IMR-90 (cell line): ENCODE results near the gene CRTC1. TPM values are rescaled to one million over a fixed set of nuclear protein-coding genes. Genes with fewer than 3 reads are reported as not detected.

ENCODE experiments used
- ATAC-seq: fragments of 200-7000 bp; cut with Tn5 transposase; 2 replicates; pipeline ENCODE4 v1.9.1; 2020; ENCODE audit warnings: low read depth, mild to moderate bottlenecking, moderate library complexity
- BruUV-seq: library from RNA; stranded (reverse); fragments of 400-500 nt; replicated peaks from 2 replicates; lab custom pipeline; 2021; lab: Mats Ljungman, UMichigan
- CTCF ChIA-PET: fragments of 300-600 bp; formaldehyde crosslinking; extraction: SDS; loops from one replicate; lab custom pipeline; 2021; ENCODE audit warnings: antibody characterized with exemption; lab: Yijun Ruan, JAX
- POLR2A ChIA-PET: fragments of 300-600 bp; sonication (Branson Sonifier 250); formaldehyde crosslinking; loops from one replicate; lab custom pipeline; 2022; ENCODE audit warnings: antibody characterized with exemption; ENCODE audit not compliant: unreplicated experiment; lab: Charles Lee
- DNase-seq: peaks from one replicate; pipeline ENCODE4 v3.0.0; 2013
- H2AFZ ChIP-seq: replicated peaks from 2 replicates; pipeline ENCODE3; 2013; ENCODE audit warnings: low read length, mild to moderate bottlenecking; ENCODE audit not compliant: poor library complexity
- H2AK5ac ChIP-seq: 2 replicates; pipeline ENCODE4 v1.6.1; 2013; ENCODE audit warnings: low read depth, low read length, inconsistent platforms
- H2AK9ac ChIP-seq: replicated peaks from 2 replicates; pipeline ENCODE3; 2013; ENCODE audit warnings: mild to moderate bottlenecking, low read depth, low read length, moderate library complexity; ENCODE audit not compliant: poor library complexity
- H2BK120ac ChIP-seq: 2 replicates; pipeline ENCODE4 v1.6.1; 2013; ENCODE audit warnings: low read depth, low read length, inconsistent platforms
- H2BK15ac ChIP-seq: 3 replicates; pipeline ENCODE4 v1.6.1; 2013; ENCODE audit warnings: low read depth, low read length, inconsistent platforms
- H2BK20ac ChIP-seq: 2 replicates; pipeline ENCODE4 v1.6.1; 2013; ENCODE audit warnings: low read depth, mild to moderate bottlenecking, inconsistent platforms, low read length, moderate library complexity
- H2BK5ac ChIP-seq: 2 replicates; pipeline ENCODE4 v1.6.1; 2013; ENCODE audit warnings: mild to moderate bottlenecking, low read depth, low read length, inconsistent platforms; ENCODE audit not compliant: poor library complexity, severe bottlenecking
- H3K14ac ChIP-seq: replicated peaks from 2 replicates; pipeline ENCODE4 v1.6.1; 2013; ENCODE audit warnings: low read depth, low read length, inconsistent platforms
- H3K18ac ChIP-seq: 2 replicates; pipeline ENCODE4 v1.6.1; 2013; ENCODE audit warnings: low read depth, low read length, control low read depth
- H3K23ac ChIP-seq: 2 replicates; pipeline ENCODE4 v1.6.1; 2013; ENCODE audit warnings: low read depth, low read length, inconsistent platforms
- H3K27ac ChIP-seq: 2 replicates; pipeline ENCODE4 v1.5.1; 2013; ENCODE audit warnings: mild to moderate bottlenecking, control low read depth, low read length; ENCODE audit not compliant: insufficient read depth
- H3K27me3 ChIP-seq: 2 replicates; pipeline ENCODE4 v1.6.1; 2013; ENCODE audit warnings: low read length; ENCODE audit not compliant: control insufficient read depth, insufficient read depth
- H3K36me3 ChIP-seq: 2 replicates; pipeline ENCODE4 v1.6.1; 2013; ENCODE audit warnings: low read length, mixed read lengths; ENCODE audit not compliant: control insufficient read depth, insufficient read depth
- H3K4ac ChIP-seq: 2 replicates; pipeline ENCODE4 v1.6.1; 2013; ENCODE audit warnings: low read depth, low read length, inconsistent platforms
- H3K4me1 ChIP-seq: 2 replicates; pipeline ENCODE4 v1.6.1; 2013; ENCODE audit warnings: low read length, mixed read lengths; ENCODE audit not compliant: control insufficient read depth, insufficient read depth
- H3K4me2 ChIP-seq: 2 replicates; pipeline ENCODE4 v1.6.1; 2013; ENCODE audit warnings: low read depth, mild to moderate bottlenecking, control low read depth, low read length, moderate library complexity
- H3K4me3 ChIP-seq: 2 replicates; pipeline ENCODE4 v1.5.1; 2013; ENCODE audit warnings: low read depth, mild to moderate bottlenecking, control low read depth, low read length, moderate library complexity; ENCODE audit not compliant: insufficient read depth
- H3K56ac ChIP-seq: 2 replicates; pipeline ENCODE4 v1.6.1; 2013; ENCODE audit warnings: low read length, inconsistent platforms; ENCODE audit not compliant: insufficient read depth; ENCODE audit errors: extremely low read depth
- H3K79me1 ChIP-seq, 2 experiments: 2 replicates each; pipeline ENCODE4 v1.6.1; 2013; ENCODE audit warnings: low read length in 2 of 2, inconsistent platforms in 1 of 2, low read depth in 1 of 2
- H3K9ac ChIP-seq: 2 replicates; pipeline ENCODE4 v1.6.1; 2013; ENCODE audit warnings: low read depth, low read length, control low read depth
- H3K9me1 ChIP-seq: 2 replicates; pipeline ENCODE4 v1.6.1; 2013; ENCODE audit warnings: low read length, inconsistent platforms; ENCODE audit not compliant: insufficient read depth
- H3K9me3 ChIP-seq: 2 replicates; pipeline ENCODE4 v1.6.1; 2013; ENCODE audit warnings: low read length; ENCODE audit not compliant: control insufficient read depth, insufficient read depth
- H4K20me1 ChIP-seq: 2 replicates; pipeline ENCODE4 v1.6.1; 2013; ENCODE audit warnings: low read length, inconsistent platforms; ENCODE audit not compliant: insufficient read depth
- H4K5ac ChIP-seq: 2 replicates; pipeline ENCODE4 v1.6.1; 2013; ENCODE audit warnings: mild to moderate bottlenecking, low read depth, low read length, control low read depth
- H4K8ac ChIP-seq, 2 experiments: 2 replicates each; pipeline ENCODE4 v1.6.1; 2013; ENCODE audit warnings: low read depth in 2 of 2, low read length in 2 of 2, control low read depth in 1 of 2, inconsistent platforms in 1 of 2
- H4K91ac ChIP-seq: 2 replicates; pipeline ENCODE4 v1.6.1; 2013; ENCODE audit warnings: low read depth, low read length, inconsistent platforms; ENCODE audit not compliant: insufficient read depth
- FOS ChIP-seq: fragments of 150-350 bp; IDR thresholded peaks from 2 replicates; pipeline ENCODE4 v1.6.1; 2016; ENCODE audit warnings: low read depth, low read length
- MAFK ChIP-seq: IDR thresholded peaks from 2 replicates; pipeline ENCODE4 v1.6.1; 2012; ENCODE audit warnings: low read depth, low read length, improper control_type of control experiment
- WGBS, 2 experiments: methylation state at CpG; one replicate each; pipeline versions ENCODE4 v1.1.5 to v1.1.7; 2013; ENCODE audit warnings: missing lambda C conversion rate in 2 of 2; ENCODE audit not compliant: insufficient read length in 1 of 2; ENCODE audit errors: extremely low coverage in 2 of 2; 5-methylcytosine and 5-hydroxymethylcytosine counted together
- dilution Hi-C: fragments of 300-500 bp; cut with HindIII; formaldehyde crosslinking; loops from one replicate; pipeline ENCODE4 v1.14.3; 2018; ENCODE audit warnings: low sequenced_read_pairs; ENCODE audit not compliant: unreplicated experiment
- in situ Hi-C: fragments of 300-500 bp; cut with MboI; formaldehyde crosslinking; loops from 3 replicates; pipeline ENCODE4 v1.14.3; 2019; ENCODE audit warnings: low sequenced_read_pairs, inconsistent platforms, mixed read lengths
- intact Hi-C: fragments of 100-400 bp; cut with micrococcal nuclease; formaldehyde crosslinking; loops from 2 replicates; pipeline ENCODE4 v1.10.0; 2022
- polyA plus RNA-seq, 3 experiments: library from polyadenylated mRNA; depleted of rRNA; stranded (reverse); fragments of >200 nt; gene quantifications; 2 replicates each; pipeline ENCODE4 v1.2.3, GENCODE V29; 2012; ENCODE audit warnings: low replicate concordance in 1 of 3
- total RNA-seq: library from RNA; depleted of rRNA; stranded (reverse); fragments of >200 nt; gene quantifications from 2 replicates; pipeline ENCODE4 v1.2.3, GENCODE V29; 2012
- TF ChIP-seq, protein P1 (sequence below): fragments of 150-350 bp; IDR thresholded peaks from 2 replicates; pipeline ENCODE4 v1.6.1; 2017; ENCODE audit warnings: mild to moderate bottlenecking, antibody characterized with exemption, low read length, low read depth

Gene CRTC1
- total and polyA plus RNA-seq, 2 of the 4 experiments (the other 2 are of a cell fraction), result 0.18 to 5.7 TPM

DNA sequence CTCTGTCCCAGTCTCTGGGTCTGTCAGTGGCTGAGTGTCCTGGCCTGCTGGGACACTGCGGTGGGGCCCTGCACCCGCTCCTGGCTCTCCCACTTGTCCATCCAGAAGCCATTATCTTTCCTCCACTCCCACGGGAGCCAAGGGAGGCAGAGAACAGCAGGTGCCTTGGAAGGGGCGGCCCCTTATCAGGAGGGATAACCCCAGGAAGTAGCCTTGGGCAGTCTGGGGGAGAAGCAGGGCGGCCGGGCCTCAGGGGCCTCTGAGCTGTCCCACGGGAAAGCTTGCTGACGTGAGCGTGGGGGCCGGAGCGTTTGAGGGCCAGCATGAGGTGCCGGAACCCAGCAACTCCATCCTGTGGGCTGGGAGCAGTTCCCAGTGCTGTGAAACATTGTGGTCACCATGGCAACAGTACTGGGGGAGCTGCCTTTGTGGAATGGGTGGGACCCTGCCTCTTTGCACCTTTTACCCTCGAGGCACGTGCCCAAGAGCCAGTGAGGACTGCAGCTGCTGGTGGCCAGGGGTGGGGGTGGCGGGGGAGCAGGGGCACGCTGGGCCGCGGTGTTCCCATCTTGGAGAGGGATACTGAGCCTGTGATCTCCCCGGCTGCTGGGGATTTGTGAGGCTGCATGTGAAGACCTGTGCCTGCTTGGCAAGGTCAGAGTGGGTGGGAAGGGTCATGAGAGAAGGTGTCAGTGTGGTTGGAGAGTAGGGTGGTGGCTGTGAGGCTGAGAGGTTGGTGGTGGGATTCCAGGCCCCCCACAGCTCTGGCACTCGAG, 25.7 kb upstream of the CRTC1 start (continued):
- TF ChIP-seq, protein P1, sequence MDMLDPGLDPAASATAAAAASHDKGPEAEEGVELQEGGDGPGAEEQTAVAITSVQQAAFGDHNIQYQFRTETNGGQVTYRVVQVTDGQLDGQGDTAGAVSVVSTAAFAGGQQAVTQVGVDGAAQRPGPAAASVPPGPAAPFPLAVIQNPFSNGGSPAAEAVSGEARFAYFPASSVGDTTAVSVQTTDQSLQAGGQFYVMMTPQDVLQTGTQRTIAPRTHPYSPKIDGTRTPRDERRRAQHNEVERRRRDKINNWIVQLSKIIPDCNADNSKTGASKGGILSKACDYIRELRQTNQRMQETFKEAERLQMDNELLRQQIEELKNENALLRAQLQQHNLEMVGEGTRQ, result peak; percentile 78
- TF ChIP-seq MAFK, result no peak

DNA sequence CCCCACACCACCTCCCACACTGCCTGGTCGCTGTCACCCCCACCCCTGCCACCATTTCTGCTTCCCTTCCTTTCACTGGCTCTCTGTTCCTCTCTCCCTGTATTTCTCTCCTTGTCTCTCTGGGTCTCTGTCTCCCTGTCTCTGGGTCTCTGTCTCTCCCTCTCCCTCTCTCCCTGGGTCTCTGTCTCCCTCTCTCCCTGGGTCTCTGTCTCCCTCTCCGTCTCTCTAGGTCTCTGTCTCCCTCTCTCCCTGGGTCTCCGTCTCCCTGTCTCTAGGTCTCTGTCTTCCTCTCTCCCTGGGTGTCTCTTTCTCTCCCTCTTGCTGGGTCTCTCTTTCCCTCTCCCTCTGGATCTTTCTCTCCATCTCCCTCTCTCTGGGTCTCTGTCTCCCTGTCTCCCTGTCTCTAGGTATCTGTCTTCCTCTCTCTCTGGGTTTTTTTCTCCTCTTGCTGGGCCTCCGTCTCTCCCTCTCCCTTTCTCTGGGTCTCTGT, 25.1 kb upstream of the CRTC1 start:
- Histone ChIP-seq H2BK15ac (peak overlapping the region; percentile 25), H3K18ac (no peak overlapping the region), H4K91ac (peak overlapping the region; percentile 85), H3K9ac (no peak overlapping the region), H3K9me1 (peaks cover 24% of the 10 kb centered on the region), H2AFZ (no peak overlapping the region), H3K14ac (0 out of 2 replicates have a peak overlapping the region, but pooled peaks have one; percentile 37), H3K56ac (no peak overlapping the region), H2BK5ac (peak overlapping the region; percentile 24), H3K9me3 (no peaks in the 10 kb centered on the region), H3K4ac (peak overlapping the region; percentile 90), H4K5ac (no peak overlapping the region), H3K27ac (peak overlapping the region; percentile 25; the same call in 1 of the 2 replicates), H4K20me1 (peaks cover 5% of the 10 kb centered on the region), H2BK20ac (peak overlapping the region; percentile 72; the same call in 1 of the 2 replicates), H3K36me3 (no peaks in the 10 kb centered on the region), H2AK9ac (no peak overlapping the region), H3K23ac (peak overlapping the region; percentile 66; the same call in 1 of the 2 replicates), H3K4me3 (no peak overlapping the region), H2BK120ac (peak overlapping the region; percentile 56), H3K4me2 (no peak overlapping the region), H4K8ac (peak overlapping the region; percentile 48 to 61; a peak in 2 of 4 replicates), H3K79me1 (peaks cover 26 to 60% of the 10 kb centered on the region in 2 experiments), H2AK5ac (peak overlapping the region; percentile 94), H3K27me3 (no peaks in the 10 kb centered on the region), H3K4me1 (peaks cover 40% of the 10 kb centered on the region)
- 72% methylated on average over 2 of the region's 4 CpGs; no CpG with 5 or more reads in 1 of the 2 experiments for WGBS, 2 experiments
- TF ChIP-seq FOS, result no peak
- ChIA-PET POLR2A (no interaction called here), CTCF (no interaction called here)
- in situ Hi-C loops (no loop called here), intact Hi-C loops (no loop called here), dilution Hi-C loops (no loop called here)
- DNase-seq (no peak), ATAC-seq (no peak)
- BruUV-seq, result no TSS peak
